ENCODE measurements around the gene ATG10.
"Not testable (repeated sequence)": the region's sequence is repeated elsewhere in the genome, so short reads cannot be mapped to it uniquely, and the experiment has no call there.

Gene ATG10

GRCh38 chr5:82046276-82046647 lies 74.4 kb downstream of the ATG10 start:
- Mint-ChIP-seq H3K4me3 (no peak overlapping the region), H3K36me3 (ENCODE audit: low read depth) (peaks cover 11% of the 10 kb centered on the region), H3K27me3 (no peaks in the 10 kb centered on the region), H3K27ac (no peak overlapping the region), H3K4me1 (ENCODE audit: low read depth) (peaks cover 12% of the 10 kb centered on the region), H3K9me3 (peaks cover 17% of the 10 kb centered on the region)
- intact Hi-C loops (cut with micrococcal nuclease) = no loop called here

- Mint-ChIP-seq H3K9me3 (no peaks in the 10 kb centered on the region), H3K4me1 (ENCODE audit: low read depth) (no peaks in the 10 kb centered on the region), H3K27ac (no peak overlapping the region), H3K36me3 (ENCODE audit: low read depth) (no peaks in the 10 kb centered on the region), H3K27me3 (no peaks in the 10 kb centered on the region), H3K4me3 (no peak overlapping the region)
- intact Hi-C loops (cut with micrococcal nuclease) = no loop called here
These were observed 79.1 kb downstream of the ATG10 start for GRCh38 chr5:82050955-82051354.

GRCh38 chr5:82054004-82054710 lies 82.3 kb downstream of the ATG10 start:
- no peaks in the 10 kb centered on the region for H3K36me3 Mint-ChIP-seq (ENCODE audit: low read depth)
- intact Hi-C loops (cut with micrococcal nuclease) = no loop called here
- no peaks in the 10 kb centered on the region for H3K9me3 Mint-ChIP-seq
- H3K4me3 Mint-ChIP-seq = no peak overlapping the region
- H3K4me1 Mint-ChIP-seq (ENCODE audit: low read depth) = no peaks in the 10 kb centered on the region
- H3K27ac Mint-ChIP-seq = no peak overlapping the region
- H3K27me3 Mint-ChIP-seq = no peaks in the 10 kb centered on the region

GRCh38 chr5:82057051-82057450 lies 85.2 kb downstream of the ATG10 start:
- no peaks in the 10 kb centered on the region for H3K27me3 Mint-ChIP-seq
- intact Hi-C loops (cut with micrococcal nuclease) = no loop called here
- no peaks in the 10 kb centered on the region for H3K9me3 Mint-ChIP-seq
- no peak overlapping the region for H3K27ac Mint-ChIP-seq
- H3K4me1 Mint-ChIP-seq (ENCODE audit: low read depth) = no peaks in the 10 kb centered on the region
- H3K36me3 Mint-ChIP-seq (ENCODE audit: low read depth) = no peaks in the 10 kb centered on the region
- H3K4me3 Mint-ChIP-seq = no peak overlapping the region

- Mint-ChIP-seq H3K9me3 (no peaks in the 10 kb centered on the region), H3K4me1 (ENCODE audit: low read depth) (no peaks in the 10 kb centered on the region), H3K27ac (no peak overlapping the region), H3K4me3 (no peak overlapping the region), H3K27me3 (no peaks in the 10 kb centered on the region), H3K36me3 (ENCODE audit: low read depth) (no peaks in the 10 kb centered on the region)
- intact Hi-C loops (cut with micrococcal nuclease) = no loop called here
These were observed 86.9 kb downstream of the ATG10 start for GRCh38 chr5:82058710-82059109.

- intact Hi-C loops (cut with micrococcal nuclease) = no loop called here
These were observed 95.0 kb downstream of the ATG10 start for GRCh38 chr5:82066791-82067190.

GRCh38 chr5:82068042-82068441 lies 96.2 kb downstream of the ATG10 start:
- H3K36me3 Mint-ChIP-seq (ENCODE audit: low read depth); H3K9me3 Mint-ChIP-seq; H3K27me3 Mint-ChIP-seq; H3K27ac Mint-ChIP-seq; H3K4me3 Mint-ChIP-seq; intact Hi-C loops (cut with micrococcal nuclease); H3K4me1 Mint-ChIP-seq (ENCODE audit: low read depth): not testable (repeated sequence)

More at GRCh38 chr5:82066791-82067190, 95.0 kb downstream of the ATG10 start:
- Mint-ChIP-seq H3K36me3 (ENCODE audit: low read depth) (no peaks in the 10 kb centered on the region), H3K4me1 (ENCODE audit: low read depth) (no peaks in the 10 kb centered on the region), H3K27me3 (no peaks in the 10 kb centered on the region), H3K4me3 (no peak overlapping the region), H3K27ac (no peak overlapping the region), H3K9me3 (no peaks in the 10 kb centered on the region)

- intact Hi-C loops (cut with micrococcal nuclease) = no loop called here
- no peaks in the 10 kb centered on the region for H3K9me3 Mint-ChIP-seq
- no peaks in the 10 kb centered on the region for H3K27me3 Mint-ChIP-seq
- H3K27ac Mint-ChIP-seq = no peak overlapping the region
- H3K36me3 Mint-ChIP-seq (ENCODE audit: low read depth) = no peaks in the 10 kb centered on the region
- H3K4me3 Mint-ChIP-seq = no peak overlapping the region
- no peaks in the 10 kb centered on the region for H3K4me1 Mint-ChIP-seq (ENCODE audit: low read depth)
These were observed 96.9 kb downstream of the ATG10 start for GRCh38 chr5:82068723-82069122.

- Mint-ChIP-seq H3K27me3 (no peaks in the 10 kb centered on the region), H3K9me3 (no peaks in the 10 kb centered on the region), H3K4me1 (ENCODE audit: low read depth) (no peaks in the 10 kb centered on the region), H3K36me3 (ENCODE audit: low read depth) (no peaks in the 10 kb centered on the region), H3K4me3 (no peak overlapping the region), H3K27ac (no peak overlapping the region)
- intact Hi-C loops (cut with micrococcal nuclease) = no loop called here
These were observed 100.3 kb downstream of the ATG10 start for GRCh38 chr5:82072138-82072537.

GRCh38 chr5:82073179-82073578 lies 101.4 kb downstream of the ATG10 start:
- Mint-ChIP-seq H3K27ac (no peak overlapping the region), H3K9me3 (no peaks in the 10 kb centered on the region), H3K36me3 (ENCODE audit: low read depth) (no peaks in the 10 kb centered on the region), H3K4me3 (no peak overlapping the region), H3K27me3 (no peaks in the 10 kb centered on the region), H3K4me1 (ENCODE audit: low read depth) (no peaks in the 10 kb centered on the region)
- intact Hi-C loops (cut with micrococcal nuclease) = no loop called here

GRCh38 chr5:82074950-82075349 lies 103.1 kb downstream of the ATG10 start:
- H3K4me3 Mint-ChIP-seq = no peak overlapping the region
- H3K9me3 Mint-ChIP-seq = peaks cover 9% of the 10 kb centered on the region
- no peak overlapping the region for H3K27ac Mint-ChIP-seq
- H3K36me3 Mint-ChIP-seq (ENCODE audit: low read depth) = peaks cover 5% of the 10 kb centered on the region
- H3K27me3 Mint-ChIP-seq = no peaks in the 10 kb centered on the region
- intact Hi-C loops (cut with micrococcal nuclease) = no loop called here
- H3K4me1 Mint-ChIP-seq (ENCODE audit: low read depth) = no peaks in the 10 kb centered on the region

GRCh38 chr5:82077496-82077895 lies 105.7 kb downstream of the ATG10 start:
- intact Hi-C loops (cut with micrococcal nuclease) = no loop called here
- Mint-ChIP-seq H3K4me1 (ENCODE audit: low read depth) (no peaks in the 10 kb centered on the region), H3K27me3 (no peaks in the 10 kb centered on the region), H3K4me3 (no peak overlapping the region), H3K36me3 (ENCODE audit: low read depth) (peaks cover 5% of the 10 kb centered on the region), H3K9me3 (peaks cover 15% of the 10 kb centered on the region), H3K27ac (no peak overlapping the region)

GRCh38 chr5:82091617-82092016 lies 119.8 kb downstream of the ATG10 start:
- intact Hi-C loops (cut with micrococcal nuclease) = no loop called here
- no peaks in the 10 kb centered on the region for H3K27me3 Mint-ChIP-seq
- H3K4me1 Mint-ChIP-seq (ENCODE audit: low read depth) = no peaks in the 10 kb centered on the region

GRCh38 chr5:82095536-82095935 lies 123.7 kb downstream of the ATG10 start:
- no peaks in the 10 kb centered on the region for H3K27me3 Mint-ChIP-seq
- H3K9me3 Mint-ChIP-seq = peaks cover 14% of the 10 kb centered on the region
- no peak overlapping the region for H3K4me3 Mint-ChIP-seq
- peaks cover 4% of the 10 kb centered on the region for H3K4me1 Mint-ChIP-seq (ENCODE audit: low read depth)
- intact Hi-C loops (cut with micrococcal nuclease) = no loop called here
- H3K27ac Mint-ChIP-seq = no peak overlapping the region
- peaks cover 7% of the 10 kb centered on the region for H3K36me3 Mint-ChIP-seq (ENCODE audit: low read depth)

More at GRCh38 chr5:82091617-82092016, 119.8 kb downstream of the ATG10 start:
- no peak overlapping the region for H3K27ac Mint-ChIP-seq
- H3K36me3 Mint-ChIP-seq (ENCODE audit: low read depth) = peaks cover 7% of the 10 kb centered on the region
- H3K4me3 Mint-ChIP-seq = no peak overlapping the region
- peaks cover 26% of the 10 kb centered on the region for H3K9me3 Mint-ChIP-seq

GRCh38 chr5:82096249-82096648 lies 124.4 kb downstream of the ATG10 start:
- Mint-ChIP-seq H3K27me3 (no peaks in the 10 kb centered on the region), H3K9me3 (peaks cover 14% of the 10 kb centered on the region), H3K27ac (no peak overlapping the region), H3K4me1 (ENCODE audit: low read depth) (peaks cover 11% of the 10 kb centered on the region), H3K4me3 (no peak overlapping the region), H3K36me3 (ENCODE audit: low read depth) (peaks cover 7% of the 10 kb centered on the region)
- intact Hi-C loops (cut with micrococcal nuclease) = no loop called here
